Gastroesophageal sphincter (tissue), 4 donors: ENCODE results near the gene SLC52A1. TPM values are rescaled to one million over a fixed set of nuclear protein-coding genes. Genes with fewer than 3 reads are reported as not detected.

ENCODE experiments used
- ATAC-seq: fragments of 150-250 bp; one replicate; pipeline ENCODE4 v1.9.1; 2016; ENCODE audit warnings: mild to moderate bottlenecking, moderate library complexity
- H3K27ac ChIP-seq, 4 donors: fragments of 200-600 bp; sonication (generic) in 3 of 4; 1 replicate in 3 of 4; 2 replicates in 1 of 4; pipeline ENCODE4 v1.5.1; 2016 to 2019
- H3K27me3 ChIP-seq: fragments of 200-600 bp; sonication (generic); one replicate; pipeline ENCODE4 v1.5.1; 2019
- H3K36me3 ChIP-seq, 2 donors: fragments of 200-600 bp; sonication (generic); one replicate each; pipeline ENCODE4 v1.5.1; 2019; ENCODE audit warnings: control low read depth in 1 of 2
- H3K4me1 ChIP-seq, 3 donors: fragments of 200-600 bp; sonication (generic); 1 replicate in 2 of 3; 2 replicates in 1 of 3; pipeline ENCODE4 v1.5.1; 2016 to 2019; ENCODE audit warnings: control low read depth in 2 of 3
- H3K4me3 ChIP-seq, 2 donors: fragments of 200-600 bp; sonication (generic); one replicate each; pipeline ENCODE4 v1.5.1; 2019; ENCODE audit warnings: mild to moderate bottlenecking in 1 of 2, moderate library complexity in 1 of 2
- H3K9me3 ChIP-seq, 3 donors: fragments of 200-600 bp; sonication (generic); one replicate each; pipeline ENCODE4 v1.5.1; 2017 to 2019; ENCODE audit warnings: control low read depth in 2 of 3
- EP300 ChIP-seq: sonication (generic); formaldehyde crosslinking; IDR thresholded peaks from one replicate; pipeline ENCODE4 v1.6.1; 2017; ENCODE audit warnings: antibody characterized with exemption, mild to moderate bottlenecking
- POLR2A ChIP-seq, 2 donors: fragments of 450-650 bp; IDR thresholded peaks; one replicate each; pipeline ENCODE4 v1.6.1; 2017; ENCODE audit warnings: antibody characterized with exemption in 2 of 2, mild to moderate bottlenecking in 2 of 2, moderate library complexity in 1 of 2
- POLR2AphosphoS5 ChIP-seq: sonication (generic); formaldehyde crosslinking; IDR thresholded peaks from one replicate; pipeline ENCODE4 v1.6.1; 2017; ENCODE audit warnings: antibody characterized with exemption
- WGBS, 2 donors: methylation state at CpG; one replicate each; pipeline ENCODE4 v1.1.5; 2018; ENCODE audit warnings: low coverage in 1 of 2; 5-methylcytosine and 5-hydroxymethylcytosine counted together
- total RNA-seq, 4 donors: library from RNA; depleted of rRNA; stranded (reverse); fragments of >200 nt; gene quantifications; one replicate each; pipeline ENCODE4 v1.1.0, GENCODE V29; 2016
- TF ChIP-seq, protein P1 (sequence below), 4 experiments: fragments of 200-600 bp in 2 of 4; fragments of 450-650 bp in 2 of 4; sonication (generic) in 1 of 4; IDR thresholded peaks; one replicate each; pipeline ENCODE4 v1.5.1; 2017 to 2019; ENCODE audit warnings: antibody characterized with exemption in 4 of 4, mild to moderate bottlenecking in 2 of 4, moderate library complexity in 2 of 4

SLC52A1 gene
- total RNA-seq, 4 donors from 2014 or later, result not detected

DNA sequence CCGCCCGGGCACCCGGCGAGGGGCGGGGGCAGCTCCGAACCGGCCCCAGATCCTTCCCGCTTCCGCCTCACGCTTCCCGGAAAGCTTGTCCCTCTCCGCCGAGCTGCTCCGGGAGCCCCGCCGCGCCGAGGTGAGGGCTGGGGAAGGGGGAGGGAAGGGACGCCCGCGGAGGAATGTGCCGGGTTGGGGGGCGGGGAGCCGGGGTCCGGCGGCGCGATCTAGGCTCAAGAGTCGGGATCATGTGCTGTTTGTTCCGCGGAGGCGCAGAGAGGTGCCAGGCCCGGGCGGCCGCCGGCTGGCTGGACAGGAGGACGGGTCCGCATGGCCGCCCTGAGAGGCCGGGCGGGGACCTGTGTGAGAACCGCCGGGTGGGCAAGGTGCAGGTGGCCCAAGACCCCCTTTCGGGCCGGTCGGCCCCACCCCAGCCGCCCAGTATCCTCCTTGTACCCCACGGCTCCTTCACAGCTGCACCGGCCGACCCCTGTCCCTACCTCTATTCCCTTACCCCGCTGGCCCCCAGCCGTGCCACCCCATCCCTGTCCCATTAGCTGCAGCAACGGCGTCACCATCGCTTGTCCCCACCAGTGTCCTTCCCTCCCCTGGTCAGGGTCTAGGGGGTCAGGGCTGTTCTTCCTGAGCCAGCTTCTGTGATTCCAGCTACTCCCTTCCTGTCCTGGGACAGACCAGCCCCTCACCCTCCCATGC is 37.0 kb downstream of the SLC52A1 start:
- 0% methylated on average over 12 of the region's 55 CpGs; no CpG with 5 or more reads in 1 of the 2 donors for WGBS, 2 donors
- no peaks in the 10 kb centered on the region for H3K9me3 ChIP-seq
- peaks cover 0 to 42% (median 24%) of the 10 kb centered on the region in 3 donors for H3K4me1 ChIP-seq
- no peaks in the 10 kb centered on the region for H3K27me3 ChIP-seq
- H3K36me3 ChIP-seq, result peaks cover 0 to 26% of the 10 kb centered on the region in 2 donors
- H3K4me3 ChIP-seq, result peak overlapping the region; percentile 57 to 84
- H3K27ac ChIP-seq, result peak overlapping the region; percentile 68 to 98 (median 94)
- ATAC-seq, result peak; percentile 39
- TF ChIP-seq, protein P1, sequence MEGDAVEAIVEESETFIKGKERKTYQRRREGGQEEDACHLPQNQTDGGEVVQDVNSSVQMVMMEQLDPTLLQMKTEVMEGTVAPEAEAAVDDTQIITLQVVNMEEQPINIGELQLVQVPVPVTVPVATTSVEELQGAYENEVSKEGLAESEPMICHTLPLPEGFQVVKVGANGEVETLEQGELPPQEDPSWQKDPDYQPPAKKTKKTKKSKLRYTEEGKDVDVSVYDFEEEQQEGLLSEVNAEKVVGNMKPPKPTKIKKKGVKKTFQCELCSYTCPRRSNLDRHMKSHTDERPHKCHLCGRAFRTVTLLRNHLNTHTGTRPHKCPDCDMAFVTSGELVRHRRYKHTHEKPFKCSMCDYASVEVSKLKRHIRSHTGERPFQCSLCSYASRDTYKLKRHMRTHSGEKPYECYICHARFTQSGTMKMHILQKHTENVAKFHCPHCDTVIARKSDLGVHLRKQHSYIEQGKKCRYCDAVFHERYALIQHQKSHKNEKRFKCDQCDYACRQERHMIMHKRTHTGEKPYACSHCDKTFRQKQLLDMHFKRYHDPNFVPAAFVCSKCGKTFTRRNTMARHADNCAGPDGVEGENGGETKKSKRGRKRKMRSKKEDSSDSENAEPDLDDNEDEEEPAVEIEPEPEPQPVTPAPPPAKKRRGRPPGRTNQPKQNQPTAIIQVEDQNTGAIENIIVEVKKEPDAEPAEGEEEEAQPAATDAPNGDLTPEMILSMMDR (IDR thresholded peaks at IDR 0.05), result no peak
- peak; percentile 40 to 72 for TF ChIP-seq POLR2A (IDR thresholded peaks at IDR 0.05)
- peak; percentile 29 for TF ChIP-seq POLR2AphosphoS5

DNA sequence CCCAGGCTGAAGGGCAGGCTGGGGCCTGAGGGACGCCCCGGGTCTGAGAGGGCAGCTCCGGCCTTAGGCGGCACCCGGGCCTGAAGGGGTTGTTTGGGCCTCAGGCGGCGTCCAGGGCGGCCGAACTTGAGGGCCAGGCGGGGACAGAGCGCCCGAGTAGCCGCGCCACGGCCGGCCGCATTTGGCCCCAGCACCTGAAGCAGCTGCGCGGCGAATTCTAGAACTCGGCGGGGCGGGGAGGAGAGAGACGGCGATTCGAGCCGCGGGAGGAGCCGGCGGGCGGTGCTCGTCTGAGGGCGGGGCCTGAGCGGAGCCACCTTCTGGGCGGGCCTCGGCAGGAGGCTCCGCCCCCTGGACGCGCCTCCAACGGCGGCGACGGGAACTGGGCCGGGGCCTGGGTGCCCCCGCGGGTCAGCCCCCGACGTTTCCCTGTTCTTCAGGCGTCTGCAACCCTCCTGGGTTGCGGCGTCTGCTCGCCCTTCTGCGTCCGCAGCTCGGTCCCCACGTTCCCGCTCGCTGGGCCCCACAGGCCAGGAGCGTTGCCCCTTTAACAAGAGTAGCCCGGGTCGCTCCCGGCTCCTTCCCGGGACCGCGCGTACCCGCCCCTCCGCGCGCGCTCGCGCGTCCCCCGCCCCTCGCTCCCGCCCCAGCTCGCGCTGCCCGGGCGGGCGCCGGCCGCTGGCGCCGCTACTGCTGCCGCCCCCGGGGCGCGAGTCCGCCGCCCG is 37.8 kb downstream of the SLC52A1 start, which contains the start of the genes INCA1 and KIF1C:
TSS of gene INCA1 (minus strand) at position 221 of the 725 bp plus-strand sequence. CDS start 3,085 bp downstream, outside the sequence.
TSS of gene KIF1C (plus strand) at position 649 of the 725 bp plus-strand sequence. CDS start 2,297 bp downstream, outside the sequence.
- peak within 1 kb of the TSS; percentile 57 to 84 for H3K4me3 ChIP-seq
- H3K36me3 ChIP-seq, result peaks cover 0 to 19% of the 10 kb centered on the region in 2 donors
- H3K27ac ChIP-seq, result peak within 1 kb of the TSS; percentile 92 to 98 (median 94)
- ATAC-seq, result peak; percentile 95
- TF ChIP-seq POLR2A (IDR thresholded peaks at IDR 0.05) (peak; percentile 84 to 85), EP300 (no peak), POLR2AphosphoS5 (peak; percentile 84)
- TF ChIP-seq, protein P1 (IDR thresholded peaks at IDR 0.05), result peak in 2 of 4 experiments; percentile 56 to 62
- WGBS, 2 donors, result no CpG with 5 or more reads among the region's 93 CpGs
- H3K27me3 ChIP-seq, result no peaks in the 10 kb centered on the region
- peaks cover 0 to 42% (median 24%) of the 10 kb centered on the region in 3 donors for H3K4me1 ChIP-seq
- H3K9me3 ChIP-seq, result no peaks in the 10 kb centered on the region

DNA sequence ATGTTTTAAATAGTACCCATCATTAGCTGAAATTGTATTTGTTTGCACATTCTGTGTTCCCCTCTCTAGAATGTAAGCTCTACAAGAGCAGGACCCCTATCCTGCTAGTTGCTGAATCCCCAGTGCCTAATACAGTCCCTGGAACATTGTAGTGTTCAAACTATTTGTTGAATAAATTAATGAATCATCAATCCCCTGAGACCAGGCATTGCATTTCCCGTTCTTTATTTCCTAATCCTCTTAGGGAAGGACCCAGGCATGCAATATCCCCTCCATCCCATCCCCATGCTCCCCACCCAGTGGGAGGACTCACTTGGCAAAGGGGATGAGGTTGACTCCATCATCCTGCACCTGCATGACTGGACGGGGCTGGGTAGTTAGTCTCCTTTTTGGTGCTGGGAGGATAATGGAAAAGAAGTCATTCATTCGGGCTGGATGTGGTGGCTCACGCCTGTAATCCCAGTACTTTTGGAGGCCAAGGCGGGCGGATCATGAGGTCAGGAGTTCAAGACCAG is 41.1 kb downstream of the SLC52A1 start:
- WGBS, 2 donors, result 43% methylated on average over 1 of the region's 6 CpGs; no CpG with 5 or more reads in 1 of the 2 donors
- Histone ChIP-seq H3K36me3 (no peaks in the 10 kb centered on the region), H3K27ac (no peak overlapping the region), H3K4me1 (peaks cover 0 to 22% (median 9%) of the 10 kb centered on the region in 3 donors), H3K4me3 (no peak overlapping the region), H3K27me3 (no peaks in the 10 kb centered on the region), H3K9me3 (no peaks in the 10 kb centered on the region)
- TF ChIP-seq POLR2AphosphoS5, result no peak
- no peak for TF ChIP-seq EP300
- no peak for TF ChIP-seq POLR2A (IDR thresholded peaks at IDR 0.05)
- TF ChIP-seq, protein P1 (IDR thresholded peaks at IDR 0.05), result no peak
- ATAC-seq, result no peak

DNA sequence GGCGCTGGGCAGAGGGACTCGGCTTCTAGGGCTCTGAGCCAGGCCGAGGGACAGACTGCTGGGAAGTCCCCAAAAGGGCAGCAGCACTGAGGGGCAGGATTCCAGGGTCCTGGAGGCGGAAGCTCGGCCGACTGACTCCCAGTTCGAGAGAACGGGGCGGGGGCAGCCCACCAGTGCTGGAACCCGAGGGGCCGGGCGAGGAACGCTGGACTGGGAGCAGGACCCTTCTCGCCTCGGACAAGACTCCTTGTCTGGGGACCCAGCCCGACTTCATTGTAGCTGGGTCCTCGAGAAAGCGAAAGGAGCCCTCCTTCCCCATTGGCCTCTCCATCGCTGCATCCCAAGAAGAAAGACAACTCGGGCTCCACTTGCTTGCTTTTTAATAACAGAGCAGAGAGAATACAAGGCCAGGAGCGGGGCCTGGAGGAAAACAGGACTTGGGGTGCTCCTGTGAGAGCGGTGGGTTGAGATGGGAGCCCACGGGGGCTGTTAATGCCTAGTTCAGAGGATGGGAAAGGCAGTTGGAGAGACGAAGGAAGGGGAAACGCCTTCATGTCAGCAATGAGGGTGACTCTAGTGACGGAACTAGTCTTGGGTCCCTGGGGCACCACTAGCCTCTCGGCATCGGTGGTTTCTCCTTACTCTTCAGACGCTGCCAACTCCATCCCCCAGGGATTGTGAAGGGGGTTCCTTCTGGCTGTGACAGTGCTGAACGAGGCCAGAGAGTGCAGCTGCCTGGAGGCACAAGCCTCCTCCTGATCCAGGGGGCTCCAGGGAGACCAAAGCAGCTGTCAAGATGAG is 47.3 kb downstream of the SLC52A1 start:
- H3K36me3 ChIP-seq, result peaks cover 0 to 28% of the 10 kb centered on the region in 2 donors
- H3K9me3 ChIP-seq, result no peaks in the 10 kb centered on the region
- H3K4me1 ChIP-seq, result peaks cover 0 to 38% (median 16%) of the 10 kb centered on the region in 3 donors
- ATAC-seq, result peak; percentile 17
- 0 to 4% methylated on average over 5 to 8 of the region's 30 CpGs for WGBS, 2 donors
- H3K27ac ChIP-seq, result peak overlapping the region; percentile 82 to 99 (median 96)
- peak overlapping the region; percentile 64 to 96 for H3K4me3 ChIP-seq
- no peak for TF ChIP-seq POLR2A (IDR thresholded peaks at IDR 0.05)
- TF ChIP-seq POLR2AphosphoS5, result no peak
- TF ChIP-seq EP300, result no peak
- TF ChIP-seq, protein P1 (IDR thresholded peaks at IDR 0.05), result no peak
- no peaks in the 10 kb centered on the region for H3K27me3 ChIP-seq
